Stimulated activated naive CD4-positive, alpha-beta T cell treated with Interleukin-2 at 50 U/mL for 16 hours (primary cell): ENCODE measurements around the gene SYT7.

Experiments used
- DNase-seq: peaks from one replicate; lab custom pipeline; 2025; lab: John Stamatoyannopoulos, UW

The SYT7 gene

DNA sequence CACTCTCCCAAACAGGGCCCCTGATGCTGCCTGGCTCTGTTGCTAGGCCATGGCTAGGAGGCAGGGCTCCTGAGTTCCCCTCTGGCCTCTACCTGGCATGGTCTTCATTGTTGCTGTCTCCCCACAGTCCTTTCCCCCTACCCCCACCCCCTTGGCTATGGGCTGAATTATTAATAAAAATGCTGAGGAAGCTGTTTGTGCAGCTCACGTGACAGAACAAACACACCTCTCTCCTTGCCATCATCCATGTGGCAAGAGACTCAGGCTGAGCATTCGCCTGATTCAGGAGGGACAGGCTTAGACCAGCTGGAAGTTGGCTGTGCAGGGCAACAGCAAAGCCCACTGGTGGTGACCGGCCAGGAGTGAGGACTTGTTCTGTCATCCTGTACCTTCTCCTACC, 4.2 kb upstream of the SYT7 start:
- DNase-seq: no peak

GRCh38 chr11:61581931-61582330, 1.1 kb upstream of the SYT7 start:
- no peak for DNase-seq

DNA sequence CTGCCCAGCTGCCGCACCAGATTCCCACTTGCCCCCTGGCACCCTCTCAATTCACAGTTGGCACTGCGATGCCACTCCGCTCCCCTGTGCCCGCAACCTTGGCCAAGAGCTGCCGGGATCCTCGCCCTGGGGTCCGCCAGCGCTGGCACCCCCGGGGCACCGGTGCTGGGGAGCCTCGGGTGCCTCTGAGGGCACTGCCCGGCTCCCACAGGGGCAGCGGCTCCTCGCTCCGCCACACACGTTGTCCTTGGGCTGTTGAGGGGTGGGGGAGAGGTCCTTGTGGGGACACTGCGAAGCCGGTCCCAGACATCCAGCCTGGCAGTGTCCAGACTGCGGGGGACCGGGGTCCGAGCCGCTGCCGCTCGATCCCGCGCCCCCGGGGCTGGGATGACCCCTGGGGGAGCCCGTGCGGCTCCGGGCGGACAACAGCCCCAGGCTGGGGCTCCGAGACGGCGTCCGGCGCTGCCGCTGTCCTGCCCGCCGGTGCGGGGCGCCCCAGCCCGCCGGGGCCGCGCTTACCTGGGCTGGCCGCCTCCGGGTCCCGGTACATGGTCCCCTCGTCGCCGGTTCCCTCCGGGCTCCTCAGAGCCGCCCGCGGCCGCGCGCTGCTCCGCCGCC, 496 bp downstream of the SYT7 start:
- no peak for DNase-seq

DNA sequence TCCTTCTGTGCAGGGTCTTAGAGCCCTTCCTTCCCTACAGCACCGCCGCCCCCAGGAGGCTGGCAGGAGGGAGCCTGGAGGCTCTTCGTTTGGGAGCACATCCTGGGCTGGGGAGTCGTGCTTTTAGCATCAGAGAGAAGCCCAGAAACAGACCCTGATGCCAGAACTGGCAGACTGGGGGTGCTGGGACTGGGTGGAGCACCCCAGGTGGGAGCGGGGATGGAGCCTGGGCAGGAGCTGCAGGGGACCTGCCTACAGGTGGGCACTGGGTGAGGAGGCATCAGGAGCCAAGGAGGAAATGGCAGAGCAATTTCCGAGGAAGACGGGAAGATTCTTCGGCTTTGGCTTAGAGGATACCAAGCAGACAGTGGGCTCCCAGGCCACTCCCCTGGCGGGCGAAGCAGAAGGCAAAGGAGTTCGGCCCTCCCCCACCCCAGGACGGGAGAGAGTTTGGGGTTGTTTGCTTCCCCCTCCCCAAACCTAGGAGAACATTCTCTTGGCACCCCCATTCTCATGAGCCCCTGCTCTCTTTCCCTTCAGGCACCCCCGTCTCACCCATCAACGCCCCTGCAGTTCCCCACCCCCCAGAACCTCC, 1.1 kb downstream of the SYT7 start:
- no peak for DNase-seq

DNA sequence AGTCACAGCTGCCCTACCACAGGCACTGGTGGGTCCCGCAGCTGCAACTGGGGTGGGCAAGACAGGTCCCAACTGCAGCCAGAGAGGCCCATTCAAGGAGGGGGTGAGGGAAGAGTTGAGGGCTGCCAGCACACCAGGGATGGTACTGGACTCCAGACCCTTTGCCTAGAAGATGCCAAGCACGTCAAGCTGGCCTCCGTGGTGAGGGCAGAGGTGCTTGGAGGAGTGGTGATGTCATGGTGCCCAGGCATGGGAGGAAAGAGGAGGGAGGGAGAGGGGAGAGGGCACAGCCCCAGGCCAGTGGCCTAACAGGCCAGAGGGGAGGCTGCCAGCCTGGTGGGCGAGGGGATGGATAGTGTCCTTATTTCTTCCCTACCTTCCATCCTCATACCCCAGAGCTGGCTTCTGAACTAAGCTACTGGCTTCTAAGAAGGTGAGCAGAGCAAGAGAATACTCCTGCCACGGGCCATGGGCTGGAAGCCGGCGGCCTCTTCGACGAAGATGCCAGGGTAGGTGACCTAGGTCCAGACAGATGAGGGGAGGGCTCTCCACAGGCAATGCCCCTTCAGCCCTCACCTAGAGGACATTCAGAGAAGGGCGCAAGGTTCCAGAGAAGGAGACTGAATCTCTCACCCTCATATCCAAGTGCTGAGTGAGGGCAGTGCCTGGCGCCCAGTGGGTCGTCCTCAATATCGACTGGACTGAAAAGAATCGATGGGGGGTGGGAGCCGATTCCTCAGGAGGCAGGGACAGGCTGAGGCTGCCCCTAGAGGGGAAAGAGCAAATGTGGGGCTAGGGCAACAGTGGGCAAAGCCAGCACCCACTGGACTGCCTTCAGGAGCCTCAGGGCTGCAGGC, 1.8 kb downstream of the SYT7 start:
- DNase-seq: no peak

GRCh38 chr11:61577383-61578118, 3.3 kb downstream of the SYT7 start:
- DNase-seq: no peak

GRCh38 chr11:61575886-61576861, 4.7 kb downstream of the SYT7 start:
- no peak for DNase-seq

DNA sequence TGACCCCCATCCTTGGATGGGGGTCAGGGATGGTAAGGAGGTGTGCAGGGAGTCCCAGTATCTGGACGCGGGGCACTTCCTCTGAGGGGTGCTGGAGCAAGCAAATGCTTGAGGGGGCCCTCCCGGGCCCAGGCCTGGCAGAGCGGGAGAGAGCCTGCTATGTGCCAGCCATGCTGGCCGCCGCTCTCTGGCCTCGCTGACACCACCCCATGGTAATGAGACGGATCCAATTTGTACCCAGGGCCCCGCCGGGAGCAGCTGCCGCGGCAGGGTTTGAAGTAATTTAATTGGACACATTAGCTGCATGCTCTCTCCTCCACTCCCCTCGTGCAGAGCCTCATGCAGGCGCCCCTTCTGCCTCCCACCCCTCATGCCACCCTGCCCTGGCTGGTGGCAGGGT, 6.3 kb downstream of the SYT7 start:
- no peak for DNase-seq

DNA sequence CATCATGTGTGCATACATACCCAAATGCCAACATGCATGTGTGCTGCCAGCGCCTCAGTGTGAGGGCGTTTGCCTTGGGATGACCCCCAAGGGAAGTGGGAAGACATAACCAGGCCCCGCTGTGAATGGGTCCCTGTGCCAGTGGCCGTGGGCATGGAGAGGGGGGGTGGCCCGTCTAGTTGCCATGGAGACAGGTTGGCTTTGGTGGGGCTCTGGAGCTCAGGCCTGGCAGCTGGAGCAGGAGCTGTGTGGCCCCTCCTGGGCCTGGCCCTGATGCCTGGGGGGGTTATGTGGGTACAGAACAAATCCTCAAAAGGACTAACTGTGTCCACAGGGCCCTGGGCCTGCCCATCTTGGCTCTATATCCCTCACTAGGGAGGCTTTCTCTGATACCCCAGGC, 8.0 kb downstream of the SYT7 start:
- DNase-seq: no peak

- DNase-seq: no peak
Measured at GRCh38 chr11:61571869-61572268, 9.0 kb downstream of the SYT7 start.

- DNase-seq: no peak
Measured at GRCh38 chr11:61571337-61571736, 9.5 kb downstream of the SYT7 start.

DNA sequence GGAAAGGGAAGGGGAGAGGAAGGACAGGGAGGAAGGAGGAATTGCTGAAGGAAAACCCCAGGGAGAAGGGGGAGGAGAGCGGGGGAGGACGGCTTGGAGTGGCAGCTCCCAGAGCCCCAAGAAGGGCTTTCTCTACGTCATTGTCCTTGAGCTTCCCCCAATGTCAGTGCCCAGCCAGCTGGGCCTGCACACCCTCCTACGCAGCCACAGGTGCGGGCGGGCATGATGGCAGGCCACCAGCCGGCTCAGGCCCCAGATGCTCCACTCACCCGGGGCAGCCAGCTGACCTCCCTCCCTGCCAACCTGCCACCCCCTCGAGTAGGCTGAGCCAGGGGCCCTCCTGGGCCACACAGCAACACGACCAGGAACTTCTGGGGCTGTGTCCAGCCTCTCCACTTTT, 11.2 kb downstream of the SYT7 start:
- DNase-seq: no peak

DNA sequence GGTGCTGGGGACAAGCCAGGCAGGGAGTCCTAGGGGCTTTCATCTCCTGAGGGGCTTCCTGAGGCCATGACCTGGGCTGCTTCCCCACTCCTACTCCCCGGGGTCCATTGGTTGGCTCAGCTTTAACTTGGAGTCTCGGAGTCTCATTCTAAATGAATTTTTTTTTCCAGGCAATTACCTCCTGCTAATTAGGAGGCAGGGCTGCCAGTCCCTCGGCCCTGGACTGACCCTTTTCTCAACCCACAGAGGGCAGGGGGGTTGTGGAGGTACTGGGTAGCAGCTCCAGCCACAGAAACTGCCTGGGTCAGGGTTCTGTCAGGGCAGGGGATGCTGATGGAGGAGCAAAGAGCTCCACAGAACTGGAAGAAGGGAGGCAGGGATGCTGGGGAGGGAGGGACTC, 11.9 kb downstream of the SYT7 start:
- DNase-seq: no peak

- peak; percentile 65 for DNase-seq
Measured at GRCh38 chr11:61567286-61568061, 13.4 kb downstream of the SYT7 start.

- DNase-seq: no peak
Measured at GRCh38 chr11:61564936-61565696, 15.8 kb downstream of the SYT7 start.

GRCh38 chr11:61560751-61561150, 20.1 kb downstream of the SYT7 start:
- no peak for DNase-seq

DNA sequence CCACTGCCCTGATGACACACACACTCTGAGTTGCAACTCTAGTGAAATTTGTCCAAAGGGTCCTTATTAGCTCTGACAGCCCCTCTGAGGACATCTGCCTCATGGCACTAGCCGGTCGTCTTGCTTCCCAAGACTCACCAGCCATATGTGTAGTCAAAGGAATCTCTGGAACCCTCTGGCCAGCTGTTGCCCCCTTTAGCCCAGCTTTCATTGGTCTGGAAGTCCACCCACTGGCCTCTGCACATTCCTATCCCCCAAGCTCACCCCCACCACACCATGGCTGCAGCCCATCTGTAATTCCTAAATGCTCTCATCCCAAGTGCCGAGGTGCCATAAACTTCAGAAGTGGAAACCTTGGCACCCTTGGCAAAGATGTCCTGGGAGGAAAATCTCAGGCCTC, 24.3 kb downstream of the SYT7 start:
- DNase-seq: no peak

GRCh38 chr11:61555978-61556377, 24.9 kb downstream of the SYT7 start:
- DNase-seq: no peak

- no peak for DNase-seq
Measured at GRCh38 chr11:61555051-61555969, 25.6 kb downstream of the SYT7 start.
